Measurements from ENCODE around the gene SCAMP5. TPM values are rescaled to one million over a fixed set of nuclear protein-coding genes. Genes with fewer than 3 reads are reported as not detected.

Gene SCAMP5
- total RNA-seq, 1 experiment from 2014 or later = 70.1 TPM

DNA sequence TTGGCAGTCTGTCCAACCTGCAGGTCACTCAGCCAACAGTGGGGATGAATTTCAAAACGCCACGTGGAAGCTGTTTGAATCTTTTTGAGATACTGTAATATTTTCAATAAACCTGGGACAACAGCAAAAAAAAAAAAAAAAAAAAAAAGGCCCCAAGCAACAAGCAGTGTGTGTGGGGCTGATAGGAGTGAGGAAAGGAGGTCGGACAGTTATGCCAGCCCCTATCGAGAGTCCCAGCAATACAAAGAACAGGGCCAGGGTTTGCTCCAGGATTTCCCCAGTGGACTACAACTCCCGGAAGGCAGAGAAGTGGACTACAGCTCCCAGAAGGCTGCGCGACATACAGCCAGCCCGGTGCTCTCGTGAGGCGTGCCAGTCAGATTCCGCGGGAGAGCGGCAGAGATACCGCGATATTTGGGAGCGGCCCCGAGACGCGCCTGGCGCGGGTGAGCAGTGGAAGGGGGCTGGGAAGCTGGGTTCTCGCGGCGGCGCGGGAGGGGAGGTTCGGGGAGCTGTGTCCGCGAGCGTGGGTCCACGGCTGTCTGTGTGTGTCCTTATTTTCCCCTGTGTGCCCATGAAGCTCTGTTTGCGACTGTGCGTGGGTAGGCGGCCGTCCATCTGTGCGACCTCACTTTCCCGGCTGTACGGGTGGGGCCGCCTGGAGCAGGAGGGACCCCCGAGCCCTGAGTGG lies 28.0 kb downstream of the SCAMP5 start, which contains the start of gene PPCDC (continued):
- TF ChIP-seq, protein P1, sequence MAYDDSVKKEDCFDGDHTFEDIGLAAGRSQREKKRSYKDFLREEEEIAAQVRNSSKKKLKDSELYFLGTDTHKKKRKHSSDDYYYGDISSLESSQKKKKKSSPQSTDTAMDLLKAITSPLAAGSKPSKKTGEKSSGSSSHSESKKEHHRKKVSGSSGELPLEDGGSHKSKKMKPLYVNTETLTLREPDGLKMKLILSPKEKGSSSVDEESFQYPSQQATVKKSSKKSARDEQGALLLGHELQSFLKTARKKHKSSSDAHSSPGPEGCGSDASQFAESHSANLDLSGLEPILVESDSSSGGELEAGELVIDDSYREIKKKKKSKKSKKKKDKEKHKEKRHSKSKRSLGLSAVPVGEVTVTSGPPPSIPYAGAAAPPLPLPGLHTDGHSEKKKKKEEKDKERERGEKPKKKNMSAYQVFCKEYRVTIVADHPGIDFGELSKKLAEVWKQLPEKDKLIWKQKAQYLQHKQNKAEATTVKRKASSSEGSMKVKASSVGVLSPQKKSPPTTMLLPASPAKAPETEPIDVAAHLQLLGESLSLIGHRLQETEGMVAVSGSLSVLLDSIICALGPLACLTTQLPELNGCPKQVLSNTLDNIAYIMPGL (CRISPR knock-in tag; IDR thresholded peaks at IDR 0.05) = no peak
- TF ChIP-seq, protein P2, sequence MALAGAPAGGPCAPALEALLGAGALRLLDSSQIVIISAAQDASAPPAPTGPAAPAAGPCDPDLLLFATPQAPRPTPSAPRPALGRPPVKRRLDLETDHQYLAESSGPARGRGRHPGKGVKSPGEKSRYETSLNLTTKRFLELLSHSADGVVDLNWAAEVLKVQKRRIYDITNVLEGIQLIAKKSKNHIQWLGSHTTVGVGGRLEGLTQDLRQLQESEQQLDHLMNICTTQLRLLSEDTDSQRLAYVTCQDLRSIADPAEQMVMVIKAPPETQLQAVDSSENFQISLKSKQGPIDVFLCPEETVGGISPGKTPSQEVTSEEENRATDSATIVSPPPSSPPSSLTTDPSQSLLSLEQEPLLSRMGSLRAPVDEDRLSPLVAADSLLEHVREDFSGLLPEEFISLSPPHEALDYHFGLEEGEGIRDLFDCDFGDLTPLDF (CRISPR knock-in tag; IDR thresholded peaks at IDR 0.05) = no peak
- peak; percentile 72 for TF ChIP-seq TEAD1 (CRISPR knock-in tag; IDR thresholded peaks at IDR 0.05)
- TF ChIP-seq TEAD4 (CRISPR knock-in tag; IDR thresholded peaks at IDR 0.05) = no peak
- TF ChIP-seq, protein P3, sequence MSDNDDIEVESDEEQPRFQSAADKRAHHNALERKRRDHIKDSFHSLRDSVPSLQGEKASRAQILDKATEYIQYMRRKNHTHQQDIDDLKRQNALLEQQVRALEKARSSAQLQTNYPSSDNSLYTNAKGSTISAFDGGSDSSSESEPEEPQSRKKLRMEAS (CRISPR knock-in tag; IDR thresholded peaks at IDR 0.05) = peak; percentile 58; the same call in 1 of the 2 replicates
- TF ChIP-seq ZNF416 (CRISPR knock-in tag; IDR thresholded peaks at IDR 0.05) = peak; percentile 76; the same call in 1 of the 2 replicates
- no peak for TF ChIP-seq EMX1 (CRISPR knock-in tag; IDR thresholded peaks at IDR 0.05)
- TF ChIP-seq RELA (CRISPR knock-in tag; IDR thresholded peaks at IDR 0.05; ENCODE audit: borderline replicate concordance) = no peak
- TF ChIP-seq CBFB (CRISPR knock-in tag; IDR thresholded peaks at IDR 0.05; ENCODE audit: low read depth) = no peak
- TF ChIP-seq, protein P4, sequence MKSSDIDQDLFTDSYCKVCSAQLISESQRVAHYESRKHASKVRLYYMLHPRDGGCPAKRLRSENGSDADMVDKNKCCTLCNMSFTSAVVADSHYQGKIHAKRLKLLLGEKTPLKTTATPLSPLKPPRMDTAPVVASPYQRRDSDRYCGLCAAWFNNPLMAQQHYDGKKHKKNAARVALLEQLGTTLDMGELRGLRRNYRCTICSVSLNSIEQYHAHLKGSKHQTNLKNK (CRISPR knock-in tag; IDR thresholded peaks at IDR 0.05) = peak; percentile 72; the same call in 1 of the 2 replicates
- TF ChIP-seq MXD4 (CRISPR knock-in tag; IDR thresholded peaks at IDR 0.05; ENCODE audit: borderline replicate concordance) = no peak
- TF ChIP-seq CREB1 (CRISPR knock-in tag; IDR thresholded peaks at IDR 0.05) = no peak
- TF ChIP-seq, protein P5, sequence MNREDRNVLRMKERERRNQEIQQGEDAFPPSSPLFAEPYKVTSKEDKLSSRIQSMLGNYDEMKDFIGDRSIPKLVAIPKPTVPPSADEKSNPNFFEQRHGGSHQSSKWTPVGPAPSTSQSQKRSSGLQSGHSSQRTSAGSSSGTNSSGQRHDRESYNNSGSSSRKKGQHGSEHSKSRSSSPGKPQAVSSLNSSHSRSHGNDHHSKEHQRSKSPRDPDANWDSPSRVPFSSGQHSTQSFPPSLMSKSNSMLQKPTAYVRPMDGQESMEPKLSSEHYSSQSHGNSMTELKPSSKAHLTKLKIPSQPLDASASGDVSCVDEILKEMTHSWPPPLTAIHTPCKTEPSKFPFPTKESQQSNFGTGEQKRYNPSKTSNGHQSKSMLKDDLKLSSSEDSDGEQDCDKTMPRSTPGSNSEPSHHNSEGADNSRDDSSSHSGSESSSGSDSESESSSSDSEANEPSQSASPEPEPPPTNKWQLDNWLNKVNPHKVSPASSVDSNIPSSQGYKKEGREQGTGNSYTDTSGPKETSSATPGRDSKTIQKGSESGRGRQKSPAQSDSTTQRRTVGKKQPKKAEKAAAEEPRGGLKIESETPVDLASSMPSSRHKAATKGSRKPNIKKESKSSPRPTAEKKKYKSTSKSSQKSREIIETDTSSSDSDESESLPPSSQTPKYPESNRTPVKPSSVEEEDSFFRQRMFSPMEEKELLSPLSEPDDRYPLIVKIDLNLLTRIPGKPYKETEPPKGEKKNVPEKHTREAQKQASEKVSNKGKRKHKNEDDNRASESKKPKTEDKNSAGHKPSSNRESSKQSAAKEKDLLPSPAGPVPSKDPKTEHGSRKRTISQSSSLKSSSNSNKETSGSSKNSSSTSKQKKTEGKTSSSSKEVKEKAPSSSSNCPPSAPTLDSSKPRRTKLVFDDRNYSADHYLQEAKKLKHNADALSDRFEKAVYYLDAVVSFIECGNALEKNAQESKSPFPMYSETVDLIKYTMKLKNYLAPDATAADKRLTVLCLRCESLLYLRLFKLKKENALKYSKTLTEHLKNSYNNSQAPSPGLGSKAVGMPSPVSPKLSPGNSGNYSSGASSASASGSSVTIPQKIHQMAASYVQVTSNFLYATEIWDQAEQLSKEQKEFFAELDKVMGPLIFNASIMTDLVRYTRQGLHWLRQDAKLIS (CRISPR knock-in tag; IDR thresholded peaks at IDR 0.05; ENCODE audit: borderline replicate concordance) = no peak
- TF ChIP-seq, protein P6, sequence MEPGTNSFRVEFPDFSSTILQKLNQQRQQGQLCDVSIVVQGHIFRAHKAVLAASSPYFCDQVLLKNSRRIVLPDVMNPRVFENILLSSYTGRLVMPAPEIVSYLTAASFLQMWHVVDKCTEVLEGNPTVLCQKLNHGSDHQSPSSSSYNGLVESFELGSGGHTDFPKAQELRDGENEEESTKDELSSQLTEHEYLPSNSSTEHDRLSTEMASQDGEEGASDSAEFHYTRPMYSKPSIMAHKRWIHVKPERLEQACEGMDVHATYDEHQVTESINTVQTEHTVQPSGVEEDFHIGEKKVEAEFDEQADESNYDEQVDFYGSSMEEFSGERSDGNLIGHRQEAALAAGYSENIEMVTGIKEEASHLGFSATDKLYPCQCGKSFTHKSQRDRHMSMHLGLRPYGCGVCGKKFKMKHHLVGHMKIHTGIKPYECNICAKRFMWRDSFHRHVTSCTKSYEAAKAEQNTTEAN (CRISPR knock-in tag; IDR thresholded peaks at IDR 0.05) = no peak
- no peak for TF ChIP-seq PRRX2 (CRISPR knock-in tag; IDR thresholded peaks at IDR 0.05)
- no peak for TF ChIP-seq ZNF671 (CRISPR knock-in tag; IDR thresholded peaks at IDR 0.05)
- TF ChIP-seq GABPB1 (CRISPR knock-in tag; IDR thresholded peaks at IDR 0.05) = 0 out of 2 replicates have a peak, but pooled peaks have one; percentile 18
- TF ChIP-seq, protein P7, sequence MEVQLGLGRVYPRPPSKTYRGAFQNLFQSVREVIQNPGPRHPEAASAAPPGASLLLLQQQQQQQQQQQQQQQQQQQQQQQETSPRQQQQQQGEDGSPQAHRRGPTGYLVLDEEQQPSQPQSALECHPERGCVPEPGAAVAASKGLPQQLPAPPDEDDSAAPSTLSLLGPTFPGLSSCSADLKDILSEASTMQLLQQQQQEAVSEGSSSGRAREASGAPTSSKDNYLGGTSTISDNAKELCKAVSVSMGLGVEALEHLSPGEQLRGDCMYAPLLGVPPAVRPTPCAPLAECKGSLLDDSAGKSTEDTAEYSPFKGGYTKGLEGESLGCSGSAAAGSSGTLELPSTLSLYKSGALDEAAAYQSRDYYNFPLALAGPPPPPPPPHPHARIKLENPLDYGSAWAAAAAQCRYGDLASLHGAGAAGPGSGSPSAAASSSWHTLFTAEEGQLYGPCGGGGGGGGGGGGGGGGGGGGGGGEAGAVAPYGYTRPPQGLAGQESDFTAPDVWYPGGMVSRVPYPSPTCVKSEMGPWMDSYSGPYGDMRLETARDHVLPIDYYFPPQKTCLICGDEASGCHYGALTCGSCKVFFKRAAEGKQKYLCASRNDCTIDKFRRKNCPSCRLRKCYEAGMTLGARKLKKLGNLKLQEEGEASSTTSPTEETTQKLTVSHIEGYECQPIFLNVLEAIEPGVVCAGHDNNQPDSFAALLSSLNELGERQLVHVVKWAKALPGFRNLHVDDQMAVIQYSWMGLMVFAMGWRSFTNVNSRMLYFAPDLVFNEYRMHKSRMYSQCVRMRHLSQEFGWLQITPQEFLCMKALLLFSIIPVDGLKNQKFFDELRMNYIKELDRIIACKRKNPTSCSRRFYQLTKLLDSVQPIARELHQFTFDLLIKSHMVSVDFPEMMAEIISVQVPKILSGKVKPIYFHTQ (CRISPR knock-in tag; IDR thresholded peaks at IDR 0.05) = no peak
- TF ChIP-seq, protein P8, sequence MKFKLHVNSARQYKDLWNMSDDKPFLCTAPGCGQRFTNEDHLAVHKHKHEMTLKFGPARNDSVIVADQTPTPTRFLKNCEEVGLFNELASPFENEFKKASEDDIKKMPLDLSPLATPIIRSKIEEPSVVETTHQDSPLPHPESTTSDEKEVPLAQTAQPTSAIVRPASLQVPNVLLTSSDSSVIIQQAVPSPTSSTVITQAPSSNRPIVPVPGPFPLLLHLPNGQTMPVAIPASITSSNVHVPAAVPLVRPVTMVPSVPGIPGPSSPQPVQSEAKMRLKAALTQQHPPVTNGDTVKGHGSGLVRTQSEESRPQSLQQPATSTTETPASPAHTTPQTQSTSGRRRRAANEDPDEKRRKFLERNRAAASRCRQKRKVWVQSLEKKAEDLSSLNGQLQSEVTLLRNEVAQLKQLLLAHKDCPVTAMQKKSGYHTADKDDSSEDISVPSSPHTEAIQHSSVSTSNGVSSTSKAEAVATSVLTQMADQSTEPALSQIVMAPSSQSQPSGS (CRISPR knock-in tag; IDR thresholded peaks at IDR 0.05; ENCODE audit: borderline replicate concordance, low read depth) = no peak
- no peak for TF ChIP-seq ATF1 (CRISPR knock-in tag; IDR thresholded peaks at IDR 0.05)
- TF ChIP-seq FOXJ3 (CRISPR knock-in tag; IDR thresholded peaks at IDR 0.05; ENCODE audit: borderline replicate concordance) = no peak
- TF ChIP-seq SMAD4 (CRISPR knock-in tag; IDR thresholded peaks at IDR 0.05) = no peak
- TF ChIP-seq, protein P9, sequence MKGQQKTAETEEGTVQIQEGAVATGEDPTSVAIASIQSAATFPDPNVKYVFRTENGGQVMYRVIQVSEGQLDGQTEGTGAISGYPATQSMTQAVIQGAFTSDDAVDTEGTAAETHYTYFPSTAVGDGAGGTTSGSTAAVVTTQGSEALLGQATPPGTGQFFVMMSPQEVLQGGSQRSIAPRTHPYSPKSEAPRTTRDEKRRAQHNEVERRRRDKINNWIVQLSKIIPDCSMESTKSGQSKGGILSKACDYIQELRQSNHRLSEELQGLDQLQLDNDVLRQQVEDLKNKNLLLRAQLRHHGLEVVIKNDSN (CRISPR knock-in tag; IDR thresholded peaks at IDR 0.05) = 0 out of 2 replicates have a peak, but pooled peaks have one; percentile 36
- TF ChIP-seq, protein P10, sequence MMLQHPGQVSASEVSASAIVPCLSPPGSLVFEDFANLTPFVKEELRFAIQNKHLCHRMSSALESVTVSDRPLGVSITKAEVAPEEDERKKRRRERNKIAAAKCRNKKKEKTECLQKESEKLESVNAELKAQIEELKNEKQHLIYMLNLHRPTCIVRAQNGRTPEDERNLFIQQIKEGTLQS (CRISPR knock-in tag; conservative IDR thresholded peaks at IDR 0.05) = no peak
- no peak for TF ChIP-seq NFATC4 (CRISPR knock-in tag; IDR thresholded peaks at IDR 0.05)

Measured in WTC11 (cell line).